ENCODE measurements around the gene FAM120A. TPM values are rescaled to one million over a fixed set of nuclear protein-coding genes. Genes with fewer than 3 reads are reported as not detected.

The FAM120A gene
- total RNA-seq, 1 experiment from 2014 or later: 89.6 TPM

DNA sequence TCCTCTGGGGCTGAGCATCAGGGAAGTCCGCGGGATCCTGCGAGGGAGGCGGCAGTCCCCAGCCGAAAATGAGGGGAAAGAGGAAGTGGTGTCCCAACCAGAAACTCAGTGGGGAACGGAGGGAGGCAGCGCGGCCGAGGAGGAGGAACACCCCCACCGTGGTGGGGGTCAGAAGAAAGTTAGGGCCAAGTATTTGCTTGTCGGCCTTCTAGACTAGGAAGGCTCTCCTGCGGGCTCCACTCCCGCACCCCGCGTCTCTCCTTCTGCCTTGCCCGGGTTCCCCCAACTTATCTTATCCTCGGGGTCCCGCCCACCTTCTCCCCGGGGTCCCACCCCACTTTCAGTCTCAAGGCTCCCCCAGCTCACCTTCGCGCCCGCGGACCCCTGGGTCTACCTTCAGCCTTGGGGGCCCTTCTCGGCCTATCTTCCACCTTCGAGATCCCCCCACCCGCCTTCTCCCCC is 124.3 kb downstream of the FAM120A start:
- H3K79me2 ChIP-seq (ENCODE audit: low read length): peaks cover 45% of the 10 kb centered on the region
- H3F3A ChIP-seq (ENCODE audit: low read length, unreplicated experiment): no peaks in the 10 kb centered on the region
- no peak for DNase-seq
- peak; percentile 31 for ATAC-seq
- H3K27me3 ChIP-seq (ENCODE audit: low read length): no peaks in the 10 kb centered on the region
- POLR2A ChIA-PET (ENCODE audit: unreplicated experiment): no interaction called here
- no peak overlapping the region for H3K27ac ChIP-seq (ENCODE audit: low read length)
- no TSS peak for BruUV-seq (replicated peaks)
- no peaks in the 10 kb centered on the region for H3K36me3 ChIP-seq (ENCODE audit: low read depth, low read length)
- peak overlapping the region; percentile 77 for H3K4me3 ChIP-seq (ENCODE audit: low read length)
- H3K9ac ChIP-seq (ENCODE audit: low read length): peak overlapping the region; percentile 76
- peaks cover 12% of the 10 kb centered on the region for H3K4me1 ChIP-seq (ENCODE audit: insufficient read depth, low read length)
- H3K4me2 ChIP-seq (ENCODE audit: low read length): peak overlapping the region; percentile 96
- H3K9me3 ChIP-seq (ENCODE audit: low read length): no peaks in the 10 kb centered on the region
- TF ChIP-seq EZH2phosphoT487 (IDR thresholded peaks at IDR 0.05; ENCODE audit: borderline replicate concordance, low read length) (no peak), EZH2 (IDR thresholded peaks at IDR 0.05; ENCODE audit: low read length, unreplicated experiment) (no peak)
- TF ChIP-seq, protein P1, sequence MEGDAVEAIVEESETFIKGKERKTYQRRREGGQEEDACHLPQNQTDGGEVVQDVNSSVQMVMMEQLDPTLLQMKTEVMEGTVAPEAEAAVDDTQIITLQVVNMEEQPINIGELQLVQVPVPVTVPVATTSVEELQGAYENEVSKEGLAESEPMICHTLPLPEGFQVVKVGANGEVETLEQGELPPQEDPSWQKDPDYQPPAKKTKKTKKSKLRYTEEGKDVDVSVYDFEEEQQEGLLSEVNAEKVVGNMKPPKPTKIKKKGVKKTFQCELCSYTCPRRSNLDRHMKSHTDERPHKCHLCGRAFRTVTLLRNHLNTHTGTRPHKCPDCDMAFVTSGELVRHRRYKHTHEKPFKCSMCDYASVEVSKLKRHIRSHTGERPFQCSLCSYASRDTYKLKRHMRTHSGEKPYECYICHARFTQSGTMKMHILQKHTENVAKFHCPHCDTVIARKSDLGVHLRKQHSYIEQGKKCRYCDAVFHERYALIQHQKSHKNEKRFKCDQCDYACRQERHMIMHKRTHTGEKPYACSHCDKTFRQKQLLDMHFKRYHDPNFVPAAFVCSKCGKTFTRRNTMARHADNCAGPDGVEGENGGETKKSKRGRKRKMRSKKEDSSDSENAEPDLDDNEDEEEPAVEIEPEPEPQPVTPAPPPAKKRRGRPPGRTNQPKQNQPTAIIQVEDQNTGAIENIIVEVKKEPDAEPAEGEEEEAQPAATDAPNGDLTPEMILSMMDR (conservative IDR thresholded peaks at IDR 0.05; ENCODE audit: low read depth, low read length): no peak
- H3K9me2 ChIP-seq (replicated peaks; ENCODE audit: low read length): no peaks in the 10 kb centered on the region
- H4K20me1 ChIP-seq (ENCODE audit: low read length): no peaks in the 10 kb centered on the region
- CTCF ChIA-PET: interaction anchor here (0.6 kb wide), 2 partner anchors 9 to 17 kb away, joined by 3 to 6 read pairs; no protein-coding TSS in a partner anchor
- intact Hi-C loops (cut with micrococcal nuclease): no loop called here
- peak overlapping the region; percentile 78 for H2AFZ ChIP-seq (ENCODE audit: low read length)

DNA sequence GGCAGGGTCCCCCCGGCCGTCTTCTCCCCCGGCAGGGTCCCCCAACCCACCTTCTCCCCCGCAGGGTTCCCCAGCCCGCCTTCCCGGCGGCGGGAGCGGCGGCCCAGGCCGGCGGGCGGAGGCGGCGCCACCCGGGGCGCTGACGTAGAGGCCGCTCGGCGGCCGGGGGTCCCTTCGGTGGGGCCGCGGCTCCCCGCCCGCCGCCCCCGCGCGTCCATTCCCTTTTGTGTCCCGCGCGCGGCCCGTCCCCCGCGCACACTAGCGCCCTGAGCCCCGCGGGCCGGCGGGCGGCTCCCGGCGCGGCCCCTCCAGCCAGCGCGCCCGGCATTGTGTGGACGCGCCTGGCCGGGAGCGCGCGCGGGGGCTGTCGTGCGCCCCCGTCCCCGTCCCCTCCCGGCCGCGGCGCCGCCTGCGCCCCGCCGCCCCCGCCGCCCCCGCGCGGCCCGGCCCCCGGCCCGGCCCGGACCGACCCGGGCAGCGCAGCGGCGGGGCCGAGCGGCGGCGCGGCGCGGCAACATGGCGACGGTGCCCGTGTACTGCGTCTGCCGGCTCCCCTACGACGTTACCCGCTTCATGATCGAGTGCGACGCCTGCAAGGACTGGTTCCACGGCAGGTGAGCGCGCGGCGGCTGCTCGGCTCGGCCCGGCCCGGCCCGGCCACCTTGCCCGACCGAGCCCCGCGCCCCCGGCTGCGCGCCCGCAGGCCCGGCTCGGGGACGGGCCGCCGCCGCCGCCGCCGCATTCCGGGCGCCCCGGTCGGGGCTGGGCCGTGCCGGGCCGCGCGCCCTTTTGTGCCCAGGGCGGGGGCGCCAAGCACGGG is 125.0 kb downstream of the FAM120A start, which contains the start of gene PHF2:
TSS of gene PHF2 (plus strand) at position 327 of the 820 bp plus-strand sequence. CDS start at position 517, 190 bp downstream.
- Histone ChIP-seq H4K20me1 (ENCODE audit: low read length) (no peaks in the 10 kb centered on the region), H3K79me2 (ENCODE audit: low read length) (peaks cover 52% of the 10 kb centered on the region), H3K4me3 (ENCODE audit: low read length) (peak within 1 kb of the TSS; percentile 77), H3K9ac (ENCODE audit: low read length) (peak within 1 kb of the TSS; percentile 76), H3K9me2 (replicated peaks; ENCODE audit: low read length) (no peaks in the 10 kb centered on the region), H3K27me3 (ENCODE audit: low read length) (no peaks in the 10 kb centered on the region), H3K36me3 (ENCODE audit: low read depth, low read length) (no peaks in the 10 kb centered on the region), H3K4me2 (ENCODE audit: low read length) (peak within 1 kb of the TSS; percentile 96), H2AFZ (ENCODE audit: low read length) (peak within 1 kb of the TSS; percentile 78), H3K9me3 (ENCODE audit: low read length) (no peaks in the 10 kb centered on the region), H3K27ac (ENCODE audit: low read length) (no peak within 1 kb of the TSS), H3F3A (ENCODE audit: low read length, unreplicated experiment) (no peaks in the 10 kb centered on the region), H3K4me1 (ENCODE audit: insufficient read depth, low read length) (peaks cover 12% of the 10 kb centered on the region)
- BruUV-seq (replicated peaks): no TSS peak
- DNase-seq (no peak), ATAC-seq (peak; percentile 38)
- ChIA-PET CTCF (interaction anchor here (0.6 kb wide), 1 partner anchor 16 kb away, joined by 3 read pairs; no protein-coding TSS in a partner anchor), POLR2A (ENCODE audit: unreplicated experiment) (no interaction called here)
- TF ChIP-seq EZH2phosphoT487 (IDR thresholded peaks at IDR 0.05; ENCODE audit: borderline replicate concordance, low read length): no peak
- TF ChIP-seq, protein P1 (conservative IDR thresholded peaks at IDR 0.05; ENCODE audit: low read depth, low read length): no peak
- TF ChIP-seq EZH2 (IDR thresholded peaks at IDR 0.05; ENCODE audit: low read length, unreplicated experiment): no peak
- intact Hi-C loops (cut with micrococcal nuclease): no loop called here

All from PC-3 (cell line).